Small intestine (tissue), 7 donors: Measurements from ENCODE around the gene CEP70. TPM values are rescaled to one million over a fixed set of nuclear protein-coding genes. Genes with fewer than 3 reads are reported as not detected.
A peak's percentile ranks its signal among the peaks of the same experiment; 100 is the strongest.
"Not testable (repeated sequence)": the region's sequence is repeated elsewhere in the genome, so short reads cannot be mapped to it uniquely, and the experiment has no call there.

Source experiments
- DNase-seq, 2 donors: peaks; one replicate each; pipeline versions ENCODE4 v3.0.0 to v3.0.0-alpha.2; 2013
- FAIRE-seq: peaks from 2 replicates; lab custom pipeline; 2012; peaks lifted over from hg19 to GRCh38; lab: Jason Lieb, UNC
- H3K27ac ChIP-seq, 3 donors: one replicate each; pipeline ENCODE4 v1.5.1; 2013; ENCODE audit warnings: low read length in 2 of 3, mild to moderate bottlenecking in 2 of 3, control low read depth in 1 of 3, inconsistent platforms in 1 of 3, low read depth in 1 of 3, moderate library complexity in 1 of 3
- H3K27me3 ChIP-seq, 3 donors: one replicate each; pipeline ENCODE4 v1.6.1; 2013; ENCODE audit warnings: low read length in 3 of 3, inconsistent platforms in 1 of 3; ENCODE audit not compliant: control insufficient read depth in 3 of 3, insufficient read depth in 3 of 3
- H3K36me3 ChIP-seq, 3 donors: one replicate each; pipeline ENCODE4 v1.6.1; 2013; ENCODE audit warnings: low read length in 3 of 3, inconsistent platforms in 1 of 3, low read depth in 1 of 3, mild to moderate bottlenecking in 1 of 3, moderate library complexity in 1 of 3; ENCODE audit not compliant: control insufficient read depth in 3 of 3, insufficient read depth in 2 of 3
- H3K4me1 ChIP-seq, 3 donors: one replicate each; pipeline ENCODE4 v1.6.1; 2013; ENCODE audit warnings: low read length in 2 of 3, inconsistent platforms in 1 of 3, low read depth in 1 of 3, mild to moderate bottlenecking in 1 of 3, moderate library complexity in 1 of 3; ENCODE audit not compliant: control insufficient read depth in 3 of 3, insufficient read depth in 2 of 3
- H3K4me3 ChIP-seq, 3 donors: one replicate each; pipeline ENCODE4 v1.5.1; 2013; ENCODE audit warnings: low read length in 3 of 3, control low read depth in 1 of 3, inconsistent platforms in 1 of 3, low read depth in 1 of 3, mild to moderate bottlenecking in 1 of 3, moderate library complexity in 1 of 3
- H3K9me3 ChIP-seq, 2 donors: one replicate each; pipeline ENCODE4 v1.6.1; 2013; ENCODE audit warnings: low read depth in 1 of 2, low read length in 1 of 2; ENCODE audit not compliant: control insufficient read depth in 2 of 2, insufficient read depth in 1 of 2
- WGBS, 3 donors: extraction: QIAGEN DNeasy Blood & Tissue Kit; methylation state at CpG; one replicate each; pipeline ENCODE4 v1.1.7; 2013; 5-methylcytosine and 5-hydroxymethylcytosine counted together
- polyA plus RNA-seq, 4 donors: library from polyadenylated mRNA; stranded (reverse) in 3 of 4; unstranded in 1 of 4; fragments of 200-250 nt in 3 of 4; fragments of 120-200 nt in 1 of 4; gene quantifications; one replicate each; pipeline versions ENCODE4 v1.2.1 to v1.2.3, GENCODE V29; 2013
- donor health status: healthy with polysubstance abuse.
- donor health status: control.
- donor health status: control.
- donor health status: Bipolar disorder and iron deficiency.
- donor health status: healthy.

CEP70 gene
- polyA plus RNA-seq, 4 donors = 15.2 to 23.5 (median 20.4) TPM

DNA sequence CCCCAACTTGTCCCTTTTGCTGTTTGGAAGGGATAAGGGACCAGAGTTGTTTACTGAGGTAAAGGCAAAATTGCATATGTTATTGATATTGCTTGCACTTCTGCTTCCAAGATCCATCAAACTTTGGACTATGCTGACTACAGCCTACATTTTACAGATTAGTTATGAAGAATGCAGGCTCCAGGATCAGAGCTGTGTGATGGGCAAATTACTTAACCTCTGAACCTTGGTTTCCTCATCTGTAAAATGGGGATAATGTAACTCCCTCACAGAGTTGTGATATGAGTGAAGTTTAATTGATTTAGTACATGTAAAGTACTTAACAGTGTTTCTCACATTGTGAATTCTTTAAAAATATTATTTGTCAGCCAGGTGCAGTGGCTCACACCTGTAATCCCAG is 30.5 kb upstream of the CEP70 start:
- no peaks in the 10 kb centered on the region for H3K4me1 ChIP-seq
- H3K9me3 ChIP-seq = no peaks in the 10 kb centered on the region
- H3K4me3 ChIP-seq = no peak overlapping the region
- H3K27me3 ChIP-seq = no peaks in the 10 kb centered on the region
- H3K36me3 ChIP-seq = peaks cover 0 to 7% (median 0%) of the 10 kb centered on the region in 3 donors
- H3K27ac ChIP-seq = no peak overlapping the region
- DNase-seq = no peak
- FAIRE-seq = no peak

DNA sequence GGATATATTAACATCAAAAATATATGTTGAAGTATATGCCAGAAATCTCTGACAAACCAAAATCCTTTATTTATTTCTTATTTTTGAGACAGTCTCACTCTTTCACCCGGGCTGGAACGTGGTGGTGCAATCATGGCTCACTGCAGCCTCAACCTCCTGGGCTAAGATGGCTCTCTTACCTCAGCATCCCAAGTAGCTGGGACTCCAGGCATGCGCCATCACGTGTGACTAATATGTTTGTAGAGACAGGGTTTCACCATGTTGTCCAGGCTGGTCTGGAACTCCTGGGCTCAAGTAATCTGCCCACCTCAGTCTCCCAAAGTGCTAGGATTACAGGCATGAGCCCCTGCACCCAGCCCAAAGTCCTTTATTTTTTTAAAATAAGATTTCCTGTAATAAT is 26.4 kb upstream of the CEP70 start:
- H3K9me3 ChIP-seq = no peaks in the 10 kb centered on the region
- FAIRE-seq (no peak), DNase-seq (no peak)
- WGBS, 3 donors = 91 to 97% (median 91%) methylated on average over 4 of the region's 4 CpGs
- H3K36me3 ChIP-seq = peaks cover 0 to 3% (median 0%) of the 10 kb centered on the region in 3 donors
- H3K4me1 ChIP-seq = no peaks in the 10 kb centered on the region
- no peaks in the 10 kb centered on the region for H3K27me3 ChIP-seq
- no peak overlapping the region for H3K4me3 ChIP-seq
- H3K27ac ChIP-seq = no peak overlapping the region

DNA sequence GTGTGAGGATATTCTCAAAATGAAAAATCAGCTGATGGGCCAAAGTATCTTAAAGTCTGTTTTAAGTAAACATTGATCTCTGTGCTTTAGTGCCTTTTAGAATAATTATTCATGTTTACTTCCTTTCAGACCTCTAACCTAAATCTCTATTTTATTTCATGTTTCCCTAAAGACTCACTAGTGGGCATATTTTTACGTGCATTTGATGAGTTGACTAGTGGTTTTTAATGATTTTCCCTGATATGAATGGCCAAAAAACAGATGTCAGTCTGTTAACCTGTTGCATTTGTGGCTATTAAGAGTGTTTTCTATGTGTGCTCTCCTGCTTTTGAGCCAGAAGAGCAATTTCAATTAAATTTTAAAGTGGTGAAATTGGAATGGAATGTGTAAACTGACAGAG is 21.4 kb upstream of the CEP70 start:
- no peak for FAIRE-seq
- H3K9me3 ChIP-seq = no peaks in the 10 kb centered on the region
- no peak for DNase-seq
- no peak overlapping the region for H3K27ac ChIP-seq
- no peaks in the 10 kb centered on the region for H3K27me3 ChIP-seq
- 74 to 89% (median 85%) methylated on average over 1 of the region's 1 CpG for WGBS, 3 donors
- peaks cover 0 to 3% (median 0%) of the 10 kb centered on the region in 3 donors for H3K36me3 ChIP-seq
- no peaks in the 10 kb centered on the region for H3K4me1 ChIP-seq
- H3K4me3 ChIP-seq = no peak overlapping the region

DNA sequence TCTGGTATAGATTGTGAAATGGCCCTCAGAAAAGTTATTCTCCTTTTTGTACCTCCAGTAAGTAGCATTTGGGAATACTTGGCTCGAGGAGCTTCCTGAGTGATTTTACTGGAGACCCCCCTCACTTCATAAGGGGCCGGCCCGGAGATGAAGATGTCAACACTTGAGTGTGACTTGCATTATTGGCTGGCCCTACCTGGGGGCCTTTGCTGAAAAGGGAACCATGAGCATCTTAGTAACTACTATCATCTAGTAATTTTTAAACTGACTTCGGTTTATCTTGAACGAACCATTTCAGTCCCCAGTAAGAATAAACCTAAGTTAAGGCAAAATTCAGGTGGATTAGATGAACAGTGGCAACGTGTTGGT is 15.8 kb upstream of the CEP70 start:
- Histone ChIP-seq H3K4me3 (peak overlapping the region in 1 of 3 donors; percentile 48), H3K4me1 (peaks cover 0 to 9% (median 0%) of the 10 kb centered on the region in 3 donors), H3K9me3 (no peaks in the 10 kb centered on the region), H3K36me3 (peaks cover 0 to 3% (median 0%) of the 10 kb centered on the region in 3 donors), H3K27me3 (no peaks in the 10 kb centered on the region), H3K27ac (peak overlapping the region in 2 of 3 donors; percentile 87 to 96)
- DNase-seq (no peak), FAIRE-seq (no peak)
- 75 to 85% (median 83%) methylated on average over 6 of the region's 6 CpGs for WGBS, 3 donors

DNA sequence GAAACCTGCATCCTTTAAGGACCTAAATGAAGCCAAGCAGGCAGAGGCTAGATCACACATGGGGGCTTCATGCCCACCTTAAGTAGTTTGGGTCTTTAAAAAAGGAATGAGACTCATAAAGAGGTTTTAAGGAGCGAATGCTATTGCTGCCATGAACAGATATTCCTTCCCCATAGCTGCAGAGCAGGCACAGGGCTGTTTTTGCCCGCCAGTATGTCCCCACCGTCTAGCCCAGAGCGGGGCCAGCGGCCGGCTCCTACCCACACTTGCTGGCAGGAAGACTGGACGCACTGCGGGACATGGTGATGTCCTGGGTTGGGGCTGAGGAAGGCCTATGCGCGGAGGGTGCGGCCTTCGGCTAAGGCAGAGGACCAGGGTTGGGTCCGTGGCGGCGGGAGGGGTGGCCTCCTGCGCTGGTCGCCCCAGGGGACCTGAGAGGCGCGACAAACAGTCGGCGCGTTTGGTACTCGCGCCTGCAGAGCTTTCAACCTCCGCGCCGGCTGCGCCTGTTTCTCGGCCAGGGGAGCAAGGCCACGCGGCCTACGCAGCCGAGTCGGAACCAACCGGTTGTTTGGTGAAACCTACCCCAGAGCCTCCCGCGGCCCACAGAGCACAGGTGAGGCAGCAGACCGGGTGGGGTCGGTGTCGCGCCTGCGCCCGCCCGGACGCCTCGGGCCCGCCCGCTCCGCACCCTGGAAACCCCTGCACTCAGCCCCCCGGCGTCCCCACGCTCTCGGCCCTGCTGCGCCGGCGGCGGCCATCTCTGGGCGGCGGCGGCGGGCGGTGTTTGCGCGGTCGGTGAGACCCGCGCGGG is 14.5 kb upstream of the CEP70 start, which contains the start of gene FAIM:
FAIM (plus strand) TSS at position 450 of the 814 bp plus-strand sequence. CDS start 10,956 bp downstream, outside the sequence.
- Histone ChIP-seq H3K27me3 (no peaks in the 10 kb centered on the region), H3K4me3 (peak within 1 kb of the TSS; percentile 48 to 88 (median 68)), H3K4me1 (peaks cover 0 to 9% (median 0%) of the 10 kb centered on the region in 3 donors), H3K9me3 (no peaks in the 10 kb centered on the region), H3K36me3 (peaks cover 0 to 5% (median 0%) of the 10 kb centered on the region in 3 donors), H3K27ac (peak within 1 kb of the TSS; percentile 87 to 96 (median 92))
- FAIRE-seq (no peak), DNase-seq (peak; percentile 61 to 90)
- 4 to 5% (median 4%) methylated on average over 37 to 68 of the region's 68 CpGs for WGBS, 3 donors

DNA sequence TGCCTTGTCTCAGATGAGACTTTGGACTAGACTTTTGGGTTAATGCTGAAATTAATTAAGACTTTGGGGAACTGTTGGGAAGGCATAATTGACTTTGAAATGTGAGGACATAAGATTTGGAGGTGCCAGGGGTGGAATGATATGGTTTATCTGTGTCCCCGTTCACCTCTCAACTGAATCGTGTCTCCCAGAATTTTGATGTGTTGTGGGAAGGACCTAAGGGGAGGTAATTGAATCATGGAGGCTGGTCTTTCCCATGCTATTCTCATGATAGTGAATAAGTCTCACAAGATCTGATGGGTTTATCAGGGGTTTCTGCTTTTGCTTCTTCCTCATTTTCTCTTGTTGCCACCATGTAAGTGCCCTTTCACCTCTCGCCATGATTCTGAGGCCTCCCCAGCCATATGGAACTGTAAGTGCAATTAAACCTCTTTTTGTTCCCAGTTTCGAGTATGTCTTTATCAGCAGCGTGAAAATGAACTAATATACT is 10.1 kb upstream of the CEP70 start:
- WGBS, 3 donors = 90 to 95% (median 91%) methylated on average over 5 of the region's 5 CpGs
- H3K9me3 ChIP-seq, H3K4me1 ChIP-seq, H3K36me3 ChIP-seq, H3K27me3 ChIP-seq, H3K27ac ChIP-seq, H3K4me3 ChIP-seq, FAIRE-seq: not testable (repeated sequence)
- peak in 1 of 2 donors; percentile 11 for DNase-seq

DNA sequence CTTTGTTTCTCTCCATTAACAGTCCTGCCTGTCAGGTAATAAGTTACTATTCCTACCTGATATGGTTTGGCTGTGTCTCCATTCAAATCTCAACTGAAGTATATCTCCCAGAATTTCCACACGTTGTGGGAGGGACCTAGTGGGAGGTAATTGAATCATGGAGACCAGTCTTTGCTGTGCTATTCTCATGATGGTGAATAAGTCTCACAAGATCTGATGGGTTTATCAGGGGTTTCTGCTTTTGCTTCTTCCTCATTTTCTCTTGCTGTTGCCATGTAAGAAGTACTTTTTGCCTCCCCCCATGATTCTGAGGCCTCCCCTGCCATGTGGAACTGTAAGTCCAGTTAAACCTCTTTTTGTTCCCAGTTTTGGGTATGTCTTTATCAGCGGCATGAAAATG is 7.6 kb upstream of the CEP70 start:
- DNase-seq, FAIRE-seq, H3K4me1 ChIP-seq, H3K27ac ChIP-seq, H3K27me3 ChIP-seq, H3K4me3 ChIP-seq, H3K36me3 ChIP-seq: not testable (repeated sequence)
- H3K9me3 ChIP-seq = peaks cover 2 to 11% of the 10 kb centered on the region in 2 donors
- WGBS, 3 donors = 71 to 76% (median 71%) methylated on average over 2 of the region's 2 CpGs

DNA sequence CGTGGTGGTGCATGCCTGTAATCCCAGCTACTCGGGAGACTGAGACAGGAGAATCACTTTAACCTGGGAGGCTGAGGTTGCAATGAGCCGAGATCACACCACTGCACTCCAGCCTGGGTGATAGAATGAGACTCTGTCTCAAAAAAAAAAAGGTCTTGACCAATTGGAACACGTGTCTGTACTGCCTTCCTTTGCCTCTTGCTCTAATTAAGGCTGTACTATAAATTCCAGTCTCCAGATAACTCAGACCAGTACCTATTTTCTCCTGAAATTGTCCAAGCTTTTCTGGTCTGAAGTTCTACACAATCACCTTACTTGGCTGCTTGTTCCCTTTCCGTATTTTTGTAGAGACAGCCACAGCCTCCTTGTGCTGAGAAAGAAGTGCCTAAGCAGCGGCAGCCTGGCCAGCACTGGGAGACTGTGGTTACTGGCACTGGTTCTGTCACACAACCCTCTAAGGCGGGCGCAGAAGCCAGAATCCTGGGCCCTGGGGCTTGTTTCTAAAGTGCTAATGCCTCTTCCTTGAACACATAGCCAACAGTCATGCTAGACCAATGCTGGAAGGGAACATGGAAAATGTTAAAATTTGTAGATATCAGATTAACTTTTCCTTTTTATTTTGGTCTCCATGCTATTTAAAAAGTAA is 6.2 kb upstream of the CEP70 start:
- no peaks in the 10 kb centered on the region for H3K4me1 ChIP-seq
- DNase-seq (no peak), FAIRE-seq (no peak)
- H3K9me3 ChIP-seq = peaks cover 2 to 11% of the 10 kb centered on the region in 2 donors
- no peak overlapping the region for H3K4me3 ChIP-seq
- WGBS, 3 donors = 81 to 88% (median 85%) methylated on average over 8 of the region's 8 CpGs
- no peaks in the 10 kb centered on the region for H3K27me3 ChIP-seq
- peaks cover 0 to 2% (median 0%) of the 10 kb centered on the region in 3 donors for H3K36me3 ChIP-seq
- no peak overlapping the region for H3K27ac ChIP-seq
